ENCODE results near the gene NBEA.
"Not testable (repeated sequence)": the region's sequence is repeated elsewhere in the genome, so short reads cannot be mapped to it uniquely, and the experiment has no call there.

The NBEA gene, protein sequence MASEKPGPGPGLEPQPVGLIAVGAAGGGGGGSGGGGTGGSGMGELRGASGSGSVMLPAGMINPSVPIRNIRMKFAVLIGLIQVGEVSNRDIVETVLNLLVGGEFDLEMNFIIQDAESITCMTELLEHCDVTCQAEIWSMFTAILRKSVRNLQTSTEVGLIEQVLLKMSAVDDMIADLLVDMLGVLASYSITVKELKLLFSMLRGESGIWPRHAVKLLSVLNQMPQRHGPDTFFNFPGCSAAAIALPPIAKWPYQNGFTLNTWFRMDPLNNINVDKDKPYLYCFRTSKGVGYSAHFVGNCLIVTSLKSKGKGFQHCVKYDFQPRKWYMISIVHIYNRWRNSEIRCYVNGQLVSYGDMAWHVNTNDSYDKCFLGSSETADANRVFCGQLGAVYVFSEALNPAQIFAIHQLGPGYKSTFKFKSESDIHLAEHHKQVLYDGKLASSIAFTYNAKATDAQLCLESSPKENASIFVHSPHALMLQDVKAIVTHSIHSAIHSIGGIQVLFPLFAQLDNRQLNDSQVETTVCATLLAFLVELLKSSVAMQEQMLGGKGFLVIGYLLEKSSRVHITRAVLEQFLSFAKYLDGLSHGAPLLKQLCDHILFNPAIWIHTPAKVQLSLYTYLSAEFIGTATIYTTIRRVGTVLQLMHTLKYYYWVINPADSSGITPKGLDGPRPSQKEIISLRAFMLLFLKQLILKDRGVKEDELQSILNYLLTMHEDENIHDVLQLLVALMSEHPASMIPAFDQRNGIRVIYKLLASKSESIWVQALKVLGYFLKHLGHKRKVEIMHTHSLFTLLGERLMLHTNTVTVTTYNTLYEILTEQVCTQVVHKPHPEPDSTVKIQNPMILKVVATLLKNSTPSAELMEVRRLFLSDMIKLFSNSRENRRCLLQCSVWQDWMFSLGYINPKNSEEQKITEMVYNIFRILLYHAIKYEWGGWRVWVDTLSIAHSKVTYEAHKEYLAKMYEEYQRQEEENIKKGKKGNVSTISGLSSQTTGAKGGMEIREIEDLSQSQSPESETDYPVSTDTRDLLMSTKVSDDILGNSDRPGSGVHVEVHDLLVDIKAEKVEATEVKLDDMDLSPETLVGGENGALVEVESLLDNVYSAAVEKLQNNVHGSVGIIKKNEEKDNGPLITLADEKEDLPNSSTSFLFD (N-terminal part only)

DNA sequence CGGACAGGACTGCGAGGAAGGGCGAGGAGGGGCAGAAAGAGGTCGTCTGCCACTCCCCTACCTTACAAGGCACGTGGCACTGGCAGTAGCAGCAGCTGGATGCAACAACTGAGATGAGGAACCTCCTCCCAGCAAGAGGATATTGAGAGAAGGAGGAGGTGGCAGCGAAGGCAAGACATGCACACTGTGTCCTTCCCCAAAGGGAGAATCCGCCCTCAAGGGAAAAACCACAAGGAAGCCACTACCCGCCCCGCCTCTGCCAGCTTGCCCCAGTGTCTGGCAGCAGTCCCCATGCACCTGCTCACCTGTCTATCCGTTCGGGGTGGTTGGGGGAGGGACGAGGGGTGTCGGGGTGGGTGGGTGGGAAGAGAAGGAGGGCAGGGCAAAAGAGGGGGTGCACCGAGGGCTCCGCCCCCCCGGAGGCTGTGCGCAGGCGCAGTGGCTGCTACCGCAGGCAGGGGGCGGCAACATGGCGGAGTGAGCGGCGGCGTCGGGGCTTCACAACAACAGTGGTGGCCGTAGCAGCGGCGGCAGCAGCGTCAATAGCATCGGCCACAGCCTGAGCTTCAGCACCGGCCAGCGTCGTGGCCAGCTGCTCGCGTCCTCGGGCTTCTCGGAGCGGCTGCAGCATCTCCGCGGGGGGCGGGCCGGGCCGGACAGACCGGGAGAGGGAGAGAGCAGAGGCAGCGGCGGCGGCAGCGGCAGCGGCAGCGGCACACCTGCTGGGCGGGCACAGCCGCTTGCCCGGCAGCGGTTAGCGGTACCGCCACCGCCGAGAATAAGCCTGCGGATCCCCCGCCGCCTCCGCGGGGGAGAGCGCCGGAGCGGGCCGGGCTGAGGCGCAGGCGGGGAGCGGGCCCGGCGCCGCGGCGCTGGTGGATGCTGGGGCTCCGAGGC lies at the start of gene NBEA:
NBEA (plus strand) TSS at position 436 of the 897 bp plus-strand sequence. CDS start 551 bp downstream, outside the sequence.
- DNase-seq = peak; percentile 44

DNA sequence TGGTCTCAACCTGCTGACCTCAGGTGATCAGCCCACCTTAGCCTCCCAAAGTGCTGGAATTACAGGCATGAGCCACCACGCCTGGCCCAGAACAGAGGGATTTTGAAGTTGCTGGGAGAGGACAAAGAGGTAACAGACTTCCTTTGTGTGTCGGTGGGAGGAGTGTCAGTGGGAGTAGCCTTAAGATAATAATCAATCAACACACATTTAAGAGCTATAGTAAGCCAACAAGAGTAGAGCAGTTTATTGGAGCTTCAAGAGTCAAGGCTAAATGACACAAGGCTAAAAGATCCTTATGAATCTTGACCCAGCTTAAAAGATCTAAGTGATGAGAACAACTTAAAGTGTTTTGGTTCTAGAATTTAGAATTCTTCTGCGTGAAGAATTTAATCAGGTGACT lies 47.3 kb upstream of the NBEA start:
- no peak for DNase-seq

DNA sequence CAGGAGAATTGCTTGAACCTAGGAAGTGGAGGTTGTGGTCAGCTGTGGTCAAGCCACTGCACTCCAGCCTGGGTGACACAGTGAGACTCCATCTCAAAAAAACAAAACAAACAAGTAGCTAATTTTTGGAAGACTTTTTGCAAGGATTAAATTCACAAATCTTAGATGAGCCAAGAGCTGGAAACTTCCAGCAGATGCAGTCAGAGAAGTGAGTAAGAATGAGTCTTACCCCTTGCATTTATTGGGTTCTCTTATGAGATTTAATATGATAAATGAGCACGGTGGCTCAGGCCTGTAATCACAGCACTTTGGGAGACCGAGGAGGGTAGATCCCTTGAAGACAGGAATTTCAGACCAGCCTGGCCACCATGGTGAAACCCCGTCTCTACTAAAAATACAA lies 44.9 kb upstream of the NBEA start:
- no peak for DNase-seq

DNA sequence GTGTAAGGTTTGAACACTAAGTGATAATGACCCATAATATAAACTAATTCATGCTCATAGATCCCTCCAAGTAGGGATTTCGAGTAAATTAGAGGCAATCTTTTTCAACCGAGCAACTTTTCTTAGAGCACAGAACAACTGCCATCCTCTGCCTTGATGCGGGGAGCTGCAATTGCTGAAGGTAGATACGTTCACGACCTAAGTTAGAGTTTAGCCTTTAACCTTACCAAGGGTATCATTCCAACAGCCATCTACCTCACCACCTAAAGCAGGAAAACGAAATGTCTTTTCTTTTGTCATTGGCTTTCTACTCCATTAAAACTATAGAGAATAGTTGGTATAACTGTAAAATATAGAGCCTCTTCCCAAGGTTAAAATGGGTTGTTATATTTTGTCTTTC lies 42.2 kb upstream of the NBEA start:
- no peak for DNase-seq

DNA sequence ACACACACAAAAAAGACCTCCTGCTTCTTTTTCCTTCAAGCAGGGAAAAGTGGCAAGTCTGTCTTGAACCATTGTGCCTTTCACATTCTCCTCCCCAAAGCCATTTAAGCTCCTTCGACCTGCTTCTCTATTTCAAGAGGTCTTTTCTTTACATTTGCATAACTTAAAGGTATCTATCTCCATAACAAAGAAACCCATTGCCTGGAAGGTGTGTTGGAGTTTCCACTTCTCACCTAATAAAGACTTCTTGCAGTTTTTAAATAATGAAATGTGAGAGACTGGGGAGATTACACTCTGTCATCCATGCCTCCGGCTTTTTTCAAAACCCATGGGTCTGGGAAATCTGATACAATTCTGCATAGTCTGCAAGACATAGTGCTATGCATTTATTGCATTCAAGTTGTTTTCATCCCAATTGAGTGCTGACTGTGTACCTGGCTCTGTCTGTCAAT lies 41.8 kb upstream of the NBEA start:
- no peak for DNase-seq

DNA sequence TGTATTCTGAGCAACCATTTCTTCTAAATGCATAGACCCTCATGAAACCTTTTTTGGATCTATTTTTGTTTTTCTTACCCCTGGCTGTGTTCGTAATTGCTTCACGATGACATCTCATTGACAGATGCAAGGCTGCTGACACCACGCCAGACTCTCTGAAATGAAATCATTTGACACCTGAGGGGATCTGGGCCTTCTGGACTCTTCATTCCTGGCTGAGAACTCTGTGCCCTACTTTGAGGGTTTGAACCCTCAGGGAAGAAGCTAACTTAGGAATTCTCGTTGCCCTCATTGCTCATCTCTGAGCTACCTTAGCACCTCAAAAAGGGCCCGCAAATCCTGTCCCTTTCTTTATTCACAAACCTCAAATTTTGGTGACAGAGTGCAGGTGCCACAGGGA lies 40.5 kb upstream of the NBEA start:
- no peak for DNase-seq

DNA sequence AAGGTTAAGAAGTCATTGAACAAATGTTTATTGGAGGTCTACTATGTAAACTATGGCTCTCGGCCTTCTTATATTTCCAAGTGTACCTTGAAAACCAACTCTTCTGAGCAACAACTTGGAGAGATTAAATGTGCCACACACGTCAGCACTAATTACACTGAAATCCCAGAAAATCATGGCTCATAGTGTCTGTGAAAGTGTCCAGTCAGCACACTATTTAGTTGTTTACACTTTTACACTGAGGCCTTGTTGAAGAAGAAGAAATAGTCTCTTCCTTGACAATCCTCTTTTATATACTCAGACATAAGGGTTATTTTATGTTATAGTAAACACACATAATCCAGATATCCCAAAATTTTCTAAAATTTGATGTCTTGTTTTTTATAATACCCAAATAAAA lies 30.9 kb upstream of the NBEA start:
- no peak for DNase-seq

DNA sequence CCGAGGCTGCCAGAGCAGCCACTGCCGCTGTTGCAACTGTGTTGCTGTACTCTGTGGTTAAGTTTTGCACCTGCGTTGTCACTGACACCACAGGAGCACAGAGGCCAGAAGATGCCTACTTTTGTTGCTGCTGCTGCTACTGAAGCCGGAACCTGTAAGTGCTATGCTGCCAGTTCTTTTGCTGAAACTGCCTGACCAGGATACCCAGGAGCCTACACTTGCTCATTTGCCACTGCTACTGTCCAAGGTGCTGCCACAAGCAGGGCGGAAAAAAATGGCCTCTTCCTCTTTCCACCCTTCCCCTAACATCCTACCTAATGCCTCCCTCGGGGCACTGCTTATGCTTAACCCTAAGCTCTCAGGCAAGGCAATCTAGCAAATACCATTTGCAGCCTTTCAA lies 29.0 kb upstream of the NBEA start:
- no peak for DNase-seq

DNA sequence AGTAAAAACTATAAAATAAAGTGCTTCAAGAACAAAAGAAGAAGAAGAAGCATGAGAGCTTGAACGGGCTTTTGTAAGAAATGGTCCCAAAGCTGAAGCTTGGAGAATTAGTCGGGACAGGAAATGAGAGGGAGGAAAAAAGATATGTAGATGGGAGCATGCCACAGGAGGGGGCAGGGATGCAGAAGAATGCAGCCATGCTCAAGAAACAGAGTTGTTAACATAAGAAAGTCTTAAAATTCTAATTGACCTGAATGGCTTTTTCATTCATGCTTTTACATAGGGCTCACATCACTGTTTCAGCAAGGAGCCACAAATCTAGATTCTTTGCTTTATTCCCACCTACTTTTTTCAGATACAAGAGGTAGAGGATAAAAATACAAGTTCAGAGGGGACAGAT lies 27.7 kb upstream of the NBEA start:
- DNase-seq = no peak

DNA sequence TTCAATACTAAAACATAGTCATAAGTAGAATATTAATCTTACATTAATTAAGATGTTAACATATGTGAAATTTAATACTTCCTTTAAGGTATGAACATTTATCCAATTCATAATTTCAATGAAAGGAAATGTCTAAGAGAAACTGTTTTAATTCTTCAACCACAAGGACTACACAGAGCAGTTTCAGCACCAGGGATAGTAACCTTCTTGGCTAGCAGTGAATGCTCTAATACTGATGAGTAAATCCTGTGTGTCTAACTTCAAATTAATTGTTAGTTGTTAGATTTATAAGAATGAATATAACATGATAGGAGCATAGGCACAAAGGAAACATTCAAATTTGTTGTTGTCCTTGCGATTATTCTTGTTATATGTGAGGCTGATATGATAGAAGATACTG lies 15.6 kb upstream of the NBEA start:
- no peak for DNase-seq

DNA sequence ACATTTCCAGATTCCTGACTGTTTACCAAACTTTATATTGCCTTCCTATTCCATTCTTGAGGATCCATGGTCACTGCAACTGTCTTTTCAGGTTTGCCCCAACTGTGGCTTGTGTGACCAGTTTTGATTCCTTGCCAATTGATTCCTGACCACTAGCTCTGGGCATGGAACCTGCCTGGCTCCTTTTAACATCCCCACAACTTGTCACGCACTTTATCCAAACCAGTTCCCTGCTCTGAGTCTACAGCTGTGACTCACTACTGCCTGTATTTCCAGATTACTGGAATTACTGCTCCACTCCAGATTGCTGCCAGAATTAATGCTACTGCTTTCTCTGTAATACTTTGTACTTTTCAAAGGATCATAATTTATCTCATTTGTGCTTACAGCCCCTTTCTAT lies 13.4 kb upstream of the NBEA start:
- not testable (repeated sequence) for DNase-seq

DNA sequence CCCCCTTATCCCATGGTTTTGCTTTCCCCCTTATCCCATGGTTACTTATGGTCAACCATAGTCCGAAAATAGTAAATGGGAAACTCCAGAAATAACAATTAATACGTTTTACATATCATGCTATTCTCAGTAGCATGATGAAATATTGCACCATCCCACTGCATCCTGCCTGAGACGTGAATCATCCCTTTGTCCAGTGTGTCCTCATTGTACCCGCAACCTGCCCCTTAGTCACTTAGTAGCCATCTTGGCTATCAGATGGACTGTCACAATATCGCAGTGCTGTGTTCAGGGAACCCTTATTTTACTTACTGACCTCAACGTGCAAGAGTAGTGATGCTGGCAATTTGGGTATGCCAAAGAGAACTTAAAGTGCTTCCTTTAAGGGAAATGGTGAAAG lies 10.5 kb upstream of the NBEA start:
- DNase-seq = no peak

DNA sequence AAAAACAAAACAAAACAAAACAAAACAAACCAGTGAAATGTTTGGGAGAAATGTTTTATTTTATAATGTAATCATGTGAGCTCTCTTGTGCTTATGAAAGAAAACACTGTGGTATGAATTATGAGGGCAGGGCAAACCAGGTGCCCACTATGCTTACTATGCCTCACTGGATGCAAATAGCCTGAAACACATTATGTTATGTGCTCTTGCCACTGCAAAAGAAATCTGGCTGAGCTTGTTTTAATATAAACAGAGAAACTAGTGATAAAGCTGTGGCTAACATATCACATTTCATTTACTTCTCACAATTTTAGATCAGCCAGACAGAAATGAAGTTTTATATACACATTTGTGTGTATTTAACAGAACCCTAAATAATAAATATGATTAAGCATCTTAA lies 8.7 kb upstream of the NBEA start:
- DNase-seq = no peak

DNA sequence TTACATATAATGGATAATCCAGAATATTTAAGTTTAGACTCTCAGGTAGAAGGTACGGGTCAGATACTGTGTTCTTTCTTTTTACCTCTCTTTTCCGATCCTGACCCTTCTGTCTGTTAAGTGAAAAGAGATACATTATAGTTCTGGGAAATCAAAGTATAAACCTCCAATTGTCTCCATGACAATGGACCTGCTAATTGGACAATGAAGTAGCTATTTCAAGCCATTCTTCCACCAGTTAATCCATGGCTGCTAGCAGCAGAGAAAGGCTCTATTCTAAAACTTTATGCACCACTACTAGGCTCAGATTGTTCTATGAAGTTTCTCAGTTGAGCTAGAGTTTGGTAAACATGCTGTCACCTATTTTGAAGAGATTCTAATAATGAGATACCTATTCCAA lies 8.3 kb upstream of the NBEA start:
- DNase-seq = no peak

DNA sequence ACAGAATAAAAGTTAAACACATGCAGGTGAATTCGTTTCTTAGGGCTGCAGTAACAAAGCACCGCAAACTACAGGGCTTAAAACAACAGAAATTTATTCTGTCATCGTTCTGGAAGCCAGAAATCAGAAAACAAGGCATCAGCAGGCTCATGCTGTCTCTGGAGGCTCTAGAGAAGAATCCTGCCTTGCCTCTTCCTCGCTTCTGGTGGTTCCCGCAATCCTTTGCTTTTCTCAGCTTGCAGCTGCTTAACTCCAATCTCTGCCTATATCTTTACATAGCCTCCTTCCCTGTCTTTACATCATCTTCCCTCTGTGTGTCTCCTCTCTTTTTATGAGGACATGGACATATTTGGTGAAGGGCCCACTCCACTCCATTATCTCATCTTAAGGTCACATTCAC lies 6.2 kb upstream of the NBEA start:
- no peak for DNase-seq

DNA sequence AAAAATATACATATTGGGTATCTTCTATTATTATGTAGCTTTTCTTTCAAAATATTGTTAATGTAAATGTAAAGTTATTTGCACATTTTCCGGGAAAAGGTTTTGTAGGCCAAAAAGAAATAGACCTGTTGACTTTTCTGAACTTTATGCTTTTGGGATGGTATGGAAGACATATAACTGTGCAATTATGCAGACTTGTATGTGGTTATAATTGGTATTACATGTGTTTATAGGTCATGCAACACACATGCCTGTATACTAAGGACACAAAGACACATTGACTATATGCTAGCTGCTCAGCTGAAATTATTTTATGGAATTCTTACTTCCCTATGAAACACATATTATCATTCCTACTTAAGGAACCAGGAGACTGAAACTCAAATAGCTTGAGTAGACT lies 2.3 kb upstream of the NBEA start:
- DNase-seq = no peak

DNA sequence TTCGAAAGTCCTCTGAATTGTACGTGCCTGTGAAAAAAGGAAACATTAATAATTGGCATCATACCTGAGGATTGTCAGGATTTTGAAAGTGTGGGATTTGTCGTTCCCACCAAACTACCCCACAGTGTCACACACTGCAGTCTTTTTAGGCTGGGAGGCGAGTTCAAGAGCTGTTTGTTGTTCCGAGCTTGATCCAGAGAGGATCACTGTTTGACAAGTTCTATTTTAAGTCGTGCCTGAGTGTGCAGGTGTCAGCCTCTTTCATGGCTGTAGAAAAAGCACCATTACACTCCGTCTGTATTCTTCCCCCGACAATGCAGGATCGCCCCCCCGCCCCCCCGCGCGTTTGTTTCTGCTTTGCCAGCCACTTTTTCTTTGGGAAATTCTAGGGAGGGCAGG lies 635 bp upstream of the NBEA start:
- DNase-seq = no peak

DNA sequence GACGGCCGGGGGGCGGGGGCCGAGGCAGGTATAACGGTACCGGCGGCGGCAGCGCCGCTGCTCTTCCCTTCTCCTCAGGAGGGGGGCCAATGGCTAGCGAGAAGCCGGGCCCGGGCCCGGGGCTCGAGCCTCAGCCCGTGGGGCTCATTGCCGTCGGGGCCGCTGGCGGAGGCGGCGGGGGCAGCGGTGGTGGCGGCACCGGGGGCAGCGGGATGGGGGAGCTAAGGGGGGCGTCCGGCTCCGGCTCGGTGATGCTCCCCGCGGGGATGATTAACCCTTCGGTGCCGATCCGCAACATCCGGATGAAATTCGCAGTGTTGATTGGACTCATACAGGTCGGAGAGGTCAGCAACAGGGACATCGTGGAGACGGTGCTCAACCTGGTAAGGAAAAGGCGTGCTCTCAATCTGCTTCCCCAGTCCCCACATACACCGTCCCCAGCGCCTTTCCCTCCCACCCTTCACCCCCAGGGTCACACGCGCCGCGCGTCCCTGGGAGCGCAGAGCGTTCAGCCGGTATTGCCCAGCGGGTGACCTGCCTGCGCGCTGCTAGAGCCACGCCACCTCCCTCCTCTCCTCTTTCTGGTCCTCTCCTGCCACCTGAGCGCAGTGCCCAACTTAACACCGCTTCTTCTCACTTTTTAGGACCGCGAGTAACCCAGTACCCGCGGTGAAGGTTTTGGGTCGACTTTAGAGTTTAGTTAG lies 814 bp downstream of the NBEA start:
- no peak for DNase-seq

DNA sequence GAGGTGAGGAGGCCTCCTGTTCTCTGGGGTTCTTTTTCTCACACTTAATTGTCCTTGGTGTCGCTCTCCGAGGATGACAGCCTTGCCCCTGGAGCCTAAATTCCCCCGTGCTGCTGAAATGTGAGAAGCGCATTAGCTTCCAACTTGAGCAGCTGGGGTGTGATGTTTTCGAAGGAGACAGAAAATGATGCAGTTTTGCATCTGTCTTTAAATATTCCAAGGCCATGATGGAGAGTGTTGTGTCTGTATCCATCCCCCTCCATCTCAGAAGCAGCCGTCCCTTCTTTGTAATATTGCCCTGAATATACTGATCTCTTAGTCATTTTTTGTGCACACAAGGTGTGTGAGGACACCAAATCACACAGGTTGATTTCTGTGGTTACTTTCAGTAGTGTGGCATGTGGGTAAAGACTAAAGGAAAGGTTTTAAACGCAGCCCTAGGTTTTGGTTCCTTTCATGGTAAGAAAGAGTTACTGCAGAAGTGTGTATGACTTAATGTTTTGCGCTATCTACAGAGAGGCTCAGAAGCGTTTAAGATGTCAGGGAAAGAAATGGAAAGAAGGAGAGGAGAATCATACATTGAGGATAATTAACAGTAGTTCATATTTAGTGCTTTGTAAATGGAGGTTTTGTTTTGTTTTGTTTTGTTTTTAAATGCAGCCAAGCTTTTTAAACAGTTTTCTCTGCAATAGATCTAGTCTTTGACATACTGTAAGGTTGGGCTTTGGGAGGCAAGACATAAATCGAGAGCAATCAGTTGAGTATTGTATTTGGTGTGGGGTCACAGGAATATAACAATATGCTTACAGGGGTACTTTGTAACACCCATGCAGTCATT lies 1.6 kb downstream of the NBEA start:
- DNase-seq = no peak

DNA sequence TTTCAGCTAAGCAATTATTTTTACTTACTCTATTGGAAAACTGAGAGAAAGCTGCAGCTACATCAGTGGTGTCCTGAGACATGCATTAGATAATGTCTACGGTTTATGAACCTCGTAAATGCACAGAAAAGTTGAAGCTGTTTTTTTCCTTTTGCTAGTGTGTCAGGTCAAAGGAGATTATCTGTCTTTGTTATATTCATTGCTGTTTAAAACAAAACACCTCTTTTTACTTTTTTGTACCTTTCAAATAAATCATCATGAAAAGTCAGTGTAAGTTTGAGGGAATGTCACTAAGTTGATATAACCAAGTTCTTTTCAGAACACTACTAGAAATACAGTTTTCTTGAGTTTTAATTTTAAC lies 2.2 kb downstream of the NBEA start:
- DNase-seq = no peak

DNA sequence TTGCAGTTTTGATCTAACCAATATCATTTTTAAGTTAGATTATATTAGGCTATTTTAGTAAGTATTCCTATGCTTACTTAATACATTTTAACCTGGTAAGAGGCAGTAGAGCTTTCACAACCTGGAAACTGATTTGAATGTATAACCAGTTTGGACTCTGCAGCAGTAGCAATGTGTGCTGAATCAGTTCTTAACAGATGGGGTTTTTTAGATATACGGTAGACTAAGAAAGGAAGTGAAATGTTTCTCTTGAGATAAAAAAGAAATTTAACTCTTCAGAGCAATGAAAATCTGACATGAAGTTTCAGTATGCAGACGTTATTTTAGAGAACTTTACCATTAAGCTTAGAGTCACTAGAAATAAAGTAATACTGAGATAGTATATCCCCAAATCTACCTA lies 2.7 kb downstream of the NBEA start:
- no peak for DNase-seq

Measured in activated effector memory CD4-positive, alpha-beta T cell treated with Interleukin-2 at 50 U/mL for 16 hours (primary cell).